ENCODE results near the gene DTNBP1.

DTNBP1 gene

DNA sequence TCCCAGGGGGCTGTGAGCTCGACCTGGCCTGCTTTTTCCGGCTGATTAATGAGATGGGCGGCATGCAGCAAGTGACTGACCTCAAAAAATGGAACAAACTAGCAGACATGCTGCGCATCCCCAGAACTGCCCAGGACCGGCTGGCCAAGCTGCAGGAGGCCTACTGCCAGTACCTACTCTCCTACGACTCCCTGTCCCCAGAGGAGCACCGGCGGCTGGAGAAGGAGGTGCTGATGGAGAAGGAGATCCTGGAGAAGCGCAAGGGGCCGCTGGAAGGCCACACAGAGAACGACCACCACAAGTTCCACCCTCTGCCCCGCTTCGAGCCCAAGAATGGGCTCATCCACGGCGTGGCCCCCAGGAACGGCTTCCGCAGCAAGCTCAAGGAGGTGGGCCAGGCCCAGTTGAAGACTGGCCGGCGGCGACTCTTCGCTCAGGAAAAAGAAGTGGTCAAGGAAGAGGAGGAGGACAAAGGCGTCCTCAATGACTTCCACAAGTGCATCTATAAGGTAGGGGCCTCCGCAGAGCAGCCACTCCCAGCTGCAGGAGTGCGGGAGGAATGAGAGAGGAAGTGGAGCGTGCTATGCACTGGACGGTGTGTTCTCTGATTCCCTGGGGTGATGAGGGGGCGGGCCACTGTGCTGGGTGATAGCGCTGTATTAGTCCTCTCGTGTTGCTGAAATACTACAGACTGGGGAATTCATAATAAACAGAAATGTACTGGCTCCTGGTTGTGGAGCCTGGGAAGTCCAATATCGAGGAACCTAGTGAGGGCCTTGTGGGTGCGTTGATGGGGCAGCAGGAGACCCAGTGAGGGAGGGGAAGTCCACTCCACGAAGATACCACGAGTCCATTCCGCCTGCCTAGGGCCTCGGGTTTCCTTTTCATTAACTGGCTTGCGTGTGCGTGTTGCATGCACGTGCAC is 161.7 kb downstream of the DTNBP1 start:
- DNase-seq (ENCODE audit: low read depth), result no peak

GRCh38 chr6:15500078-15500740 is 162.6 kb downstream of the DTNBP1 start:
- no peak for DNase-seq (ENCODE audit: low read depth)

DNA sequence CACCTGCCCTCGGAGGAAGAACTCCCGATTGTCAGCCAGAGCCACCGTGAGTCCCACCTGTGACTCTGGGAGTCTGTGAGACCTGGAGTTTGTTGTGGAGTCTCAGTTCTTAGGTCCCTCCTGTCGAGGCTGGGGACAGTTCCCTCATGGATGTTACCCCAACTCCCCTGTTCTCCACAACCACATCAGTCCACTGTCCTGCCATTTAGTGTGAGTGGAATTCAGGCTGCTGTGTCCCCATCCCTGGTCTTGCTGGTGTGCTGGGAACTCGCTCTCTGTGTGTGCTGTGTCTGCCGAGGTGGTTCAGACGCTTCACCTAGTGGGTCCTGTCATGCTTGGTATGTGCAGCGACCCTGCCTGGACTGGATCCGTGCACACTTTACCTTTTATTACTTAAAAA is 163.2 kb downstream of the DTNBP1 start:
- DNase-seq (ENCODE audit: low read depth), result no peak

DNA sequence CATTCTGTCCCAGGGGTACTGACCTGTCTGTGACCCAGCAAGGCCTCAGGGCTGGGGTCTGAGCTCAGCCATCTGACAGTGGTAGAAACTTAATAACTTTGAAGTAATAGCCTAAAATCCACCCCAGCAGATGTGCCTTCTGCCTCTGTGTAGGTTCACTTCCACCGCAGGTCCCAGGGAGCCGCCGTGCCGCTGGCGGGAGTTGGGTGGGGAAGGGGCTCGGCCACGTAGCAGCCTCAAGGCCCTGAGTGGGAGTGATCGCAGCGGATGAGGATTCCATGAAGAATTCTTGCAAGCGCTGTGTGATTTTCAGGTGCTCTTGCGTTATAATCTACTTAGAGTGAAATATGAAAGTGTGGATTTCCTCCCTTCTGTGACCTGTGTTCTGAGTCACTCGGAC is 163.7 kb downstream of the DTNBP1 start:
- no peak for DNase-seq (ENCODE audit: low read depth)

DNA sequence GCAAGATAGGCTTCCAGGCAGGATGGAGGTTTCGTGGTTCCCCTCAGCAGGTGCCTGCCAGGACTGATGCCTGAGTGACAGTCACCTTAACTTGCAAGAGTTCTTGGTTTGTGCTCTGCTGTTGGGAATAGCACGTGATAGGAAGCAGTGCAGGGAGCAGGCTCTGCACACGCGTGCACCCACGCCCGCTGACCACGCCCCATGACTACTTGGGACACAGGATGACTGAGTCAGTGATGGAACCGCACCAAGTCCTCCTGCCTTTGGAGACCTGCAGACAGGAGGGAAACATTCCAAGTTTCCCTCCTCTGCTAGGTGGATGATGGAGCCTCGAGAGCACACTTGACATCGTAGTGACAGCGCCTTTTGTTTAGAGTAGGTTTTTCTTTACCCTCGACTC is 164.2 kb downstream of the DTNBP1 start:
- DNase-seq (ENCODE audit: low read depth), result no peak

DNA sequence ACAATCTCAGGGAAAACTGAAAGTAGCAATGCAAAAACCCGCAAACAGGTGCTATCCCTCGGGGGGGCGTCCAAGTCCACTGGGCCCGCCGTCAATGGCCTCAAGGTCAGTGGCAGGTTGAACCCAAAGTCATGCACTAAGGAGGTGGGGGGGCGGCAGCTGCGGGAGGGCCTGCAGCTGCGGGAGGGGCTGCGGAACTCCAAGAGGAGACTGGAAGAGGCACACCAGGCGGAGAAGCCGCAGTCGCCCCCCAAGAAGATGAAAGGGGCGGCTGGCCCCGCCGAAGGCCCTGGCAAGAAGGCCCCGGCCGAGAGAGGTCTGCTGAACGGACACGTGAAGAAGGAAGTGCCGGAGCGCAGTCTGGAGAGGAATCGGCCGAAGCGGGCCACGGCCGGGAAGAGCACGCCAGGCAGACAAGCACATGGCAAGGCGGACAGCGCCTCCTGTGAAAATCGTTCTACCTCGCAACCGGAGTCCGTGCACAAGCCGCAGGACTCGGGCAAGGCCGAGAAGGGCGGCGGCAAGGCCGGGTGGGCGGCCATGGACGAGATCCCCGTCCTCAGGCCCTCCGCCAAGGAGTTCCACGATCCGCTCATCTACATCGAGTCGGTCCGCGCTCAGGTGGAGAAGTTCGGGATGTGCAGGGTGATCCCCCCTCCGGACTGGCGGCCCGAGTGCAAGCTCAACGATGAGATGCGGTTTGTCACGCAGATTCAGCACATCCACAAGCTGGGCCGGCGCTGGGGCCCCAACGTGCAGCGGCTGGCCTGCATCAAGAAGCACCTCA is 166.3 kb downstream of the DTNBP1 start:
- DNase-seq (ENCODE audit: low read depth), result no peak

GRCh38 chr6:15495375-15495901 is 167.4 kb downstream of the DTNBP1 start:
- DNase-seq (ENCODE audit: low read depth), result no peak

GRCh38 chr6:15493437-15494168 is 169.2 kb downstream of the DTNBP1 start:
- DNase-seq (ENCODE audit: low read depth), result no peak

DNA sequence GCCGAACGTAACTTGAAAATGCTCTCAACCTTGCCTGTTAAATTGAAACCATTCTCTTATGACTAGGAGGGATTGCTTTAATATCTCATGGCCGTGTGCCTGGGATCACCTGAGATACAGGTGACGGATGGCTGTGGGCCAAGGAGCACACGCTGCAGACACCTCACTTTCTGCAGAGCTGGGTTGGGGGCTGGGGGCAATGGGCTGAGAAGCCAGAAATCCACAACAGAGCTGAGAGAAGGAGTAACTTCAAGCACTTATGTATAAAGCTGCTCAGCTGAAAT is 170.9 kb downstream of the DTNBP1 start:
- DNase-seq (ENCODE audit: low read depth), result no peak

DNA sequence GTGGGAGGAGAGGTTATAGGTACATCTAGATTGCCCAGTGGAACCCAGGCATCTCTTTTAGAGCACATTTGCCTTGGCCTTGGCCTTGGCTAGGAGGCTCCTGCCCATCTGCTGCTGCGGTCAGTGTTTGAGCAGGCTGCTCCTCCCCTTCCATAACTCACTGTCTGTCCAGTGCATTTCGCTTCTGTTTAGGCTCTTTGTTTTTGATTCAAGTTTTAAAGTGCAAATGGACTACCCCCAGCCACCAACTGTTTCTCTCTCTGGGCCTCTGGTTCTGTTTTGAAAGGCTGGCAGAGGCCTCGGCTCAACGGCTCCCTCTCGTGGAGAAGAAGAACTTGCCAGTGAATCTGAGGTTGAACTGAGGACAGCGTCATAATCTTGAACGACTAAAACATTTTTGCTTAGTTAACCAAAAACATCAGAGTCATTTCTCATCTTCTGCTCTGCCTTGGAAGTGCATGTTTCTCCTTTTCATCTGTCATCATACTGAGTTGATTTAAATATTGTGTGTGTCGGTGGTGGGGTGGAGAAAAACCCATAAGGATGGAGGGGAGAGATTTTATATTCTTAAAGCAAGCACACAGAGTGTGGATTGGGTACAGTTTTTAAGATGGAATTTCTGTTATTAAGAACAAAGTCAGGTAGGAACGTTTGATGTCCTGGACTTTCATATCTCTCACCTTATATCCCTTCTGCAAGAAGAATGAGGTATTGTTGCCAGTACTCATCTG is 171.4 kb downstream of the DTNBP1 start:
- peak; percentile 46 for DNase-seq (ENCODE audit: low read depth)

GRCh38 chr6:15490242-15491100 is 172.4 kb downstream of the DTNBP1 start:
- no peak for DNase-seq (ENCODE audit: low read depth)

GRCh38 chr6:15489261-15489962 is 173.4 kb downstream of the DTNBP1 start:
- DNase-seq (ENCODE audit: low read depth), result no peak

GRCh38 chr6:15487262-15487661 is 175.6 kb downstream of the DTNBP1 start:
- DNase-seq (ENCODE audit: low read depth), result no peak

- no peak for DNase-seq (ENCODE audit: low read depth)
These were observed 176.9 kb downstream of the DTNBP1 start for GRCh38 chr6:15485936-15486335.

DNA sequence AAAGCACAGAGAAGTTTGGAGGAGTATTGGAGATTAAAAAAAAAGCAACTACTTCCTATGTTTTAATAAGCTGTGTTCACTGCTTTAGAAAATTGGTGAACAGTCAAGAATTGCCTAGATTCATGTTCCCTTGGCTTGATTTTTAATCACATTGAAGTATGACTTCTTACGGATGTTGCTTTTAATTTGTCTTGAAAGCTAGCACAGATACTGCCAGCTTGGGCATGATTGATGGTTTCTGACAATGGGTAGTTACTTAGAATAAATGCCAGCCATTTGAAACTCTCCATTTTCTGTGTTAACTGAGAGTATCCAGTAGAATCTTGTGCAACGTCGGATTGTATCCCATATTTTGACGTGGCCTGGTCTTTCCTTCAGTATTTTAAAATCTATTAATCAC is 178.0 kb downstream of the DTNBP1 start:
- no peak for DNase-seq (ENCODE audit: low read depth)

GRCh38 chr6:15484140-15484539 is 178.7 kb downstream of the DTNBP1 start:
- no peak for DNase-seq (ENCODE audit: low read depth)

- DNase-seq (ENCODE audit: low read depth), result no peak
These were observed 179.8 kb downstream of the DTNBP1 start for GRCh38 chr6:15483060-15483459.

DNA sequence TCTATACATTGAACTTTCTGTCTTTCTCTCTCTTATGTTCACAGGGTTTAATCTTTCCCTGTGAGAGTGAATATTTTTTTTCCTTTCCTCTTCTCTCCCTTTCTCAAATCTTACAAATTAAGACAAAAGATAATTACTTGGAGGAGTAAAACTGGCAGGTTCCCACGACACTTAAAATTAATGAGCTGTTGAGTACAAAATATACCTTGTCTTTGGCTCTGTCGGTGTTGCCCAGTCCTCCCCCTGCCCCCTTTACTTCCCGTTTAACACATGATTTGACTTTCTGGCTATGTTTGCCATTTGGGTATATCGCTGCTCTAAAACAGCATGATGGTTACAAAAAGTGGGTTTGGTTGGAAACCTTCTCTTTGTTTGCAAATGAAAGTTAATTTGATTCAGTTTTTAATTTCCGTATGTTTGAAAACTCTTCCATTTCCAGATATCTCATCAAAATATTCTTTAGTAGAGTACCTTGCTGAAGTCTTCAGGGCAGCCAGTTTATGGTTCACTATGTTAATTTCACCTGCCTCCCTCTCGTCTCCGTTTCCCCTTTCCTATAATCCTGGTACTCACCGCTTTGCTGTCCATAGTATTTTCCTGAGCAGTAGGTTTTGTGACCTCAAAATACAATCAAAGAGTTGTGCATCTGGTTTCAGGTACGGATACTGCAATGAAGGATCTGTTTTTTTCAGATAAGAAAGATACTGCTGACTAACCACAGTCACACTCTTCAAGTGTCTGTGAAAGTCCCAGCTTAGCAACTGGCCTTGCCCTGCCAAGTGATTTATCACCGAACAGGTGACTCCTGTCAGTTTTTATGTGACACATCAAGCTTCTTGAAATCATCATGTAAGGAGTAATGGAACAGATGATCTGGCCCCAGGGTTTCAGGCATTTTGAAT is 181.2 kb downstream of the DTNBP1 start:
- no peak for DNase-seq (ENCODE audit: low read depth)

DNA sequence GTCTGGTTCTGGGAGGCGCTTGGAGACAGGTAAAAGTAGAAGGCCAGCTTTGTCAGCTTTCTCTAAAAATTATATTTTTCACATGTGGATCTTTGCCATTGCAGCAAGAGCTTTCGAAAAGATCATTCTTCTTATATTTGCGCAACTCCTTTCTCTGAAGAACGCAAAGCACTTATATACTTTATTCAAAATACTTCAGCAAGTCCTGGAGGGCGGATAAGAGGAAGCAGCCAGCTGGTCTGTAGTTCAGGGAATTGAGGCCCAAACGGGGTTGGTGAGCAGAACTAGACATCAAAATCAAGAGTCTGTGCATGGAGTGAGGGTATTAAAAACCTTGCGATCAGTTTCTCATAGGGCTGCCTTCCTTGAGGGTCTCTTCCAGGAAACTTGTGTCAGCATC is 182.3 kb downstream of the DTNBP1 start:
- no peak for DNase-seq (ENCODE audit: low read depth)

Measured in stimulated activated CD8-positive, alpha-beta memory T cell treated with anti-CD3 and anti-CD28 coated beads, Interleukin-7, amount 100 ng/mL, for 24 hours (primary cell).